Neural progenitor cell (in vitro differentiated cells): Measurements from ENCODE around the gene PPP2R3A. TPM values are rescaled to one million over a fixed set of nuclear protein-coding genes. Genes with fewer than 3 reads are reported as not detected.

ENCODE experiments used
- DNase-seq: peaks from one replicate; pipeline ENCODE4 v3.0.0-alpha.2; 2016; ENCODE audit warnings: low spot score
- H2AFZ ChIP-seq: fragments of 200-600 bp; sonication (generic); replicated peaks from 2 replicates; pipeline ENCODE4 v1.6.1; 2016; ENCODE audit warnings: antibody characterized with exemption
- H3F3A ChIP-seq: fragments of 200-600 bp; sonication (generic); 2 replicates; pipeline ENCODE4 v1.6.1; 2016; ENCODE audit warnings: antibody characterized with exemption, low read depth
- H3K27ac ChIP-seq: fragments of 200-600 bp; sonication (generic); 2 replicates; pipeline ENCODE4 v1.5.1; 2016; ENCODE audit warnings: mild to moderate bottlenecking
- H3K27me3 ChIP-seq: fragments of 200-600 bp; sonication (generic); 2 replicates; pipeline ENCODE4 v1.6.1; 2016; ENCODE audit warnings: mild to moderate bottlenecking, moderate library complexity
- H3K36me3 ChIP-seq: fragments of 200-600 bp; sonication (generic); 2 replicates; pipeline ENCODE4 v1.5.1; 2016
- H3K4me1 ChIP-seq: fragments of 200-600 bp; sonication (generic); 2 replicates; pipeline ENCODE4 v1.6.1; 2016; ENCODE audit warnings: mixed run types
- H3K4me2 ChIP-seq: fragments of 200-600 bp; sonication (generic); 2 replicates; pipeline ENCODE4 v1.6.1; 2016
- H3K4me3 ChIP-seq: fragments of 200-600 bp; sonication (generic); 2 replicates; pipeline ENCODE4 v1.5.1; 2016
- H3K79me2 ChIP-seq: fragments of 200-600 bp; sonication (generic); 2 replicates; pipeline ENCODE4 v1.6.1; 2016; ENCODE audit warnings: low read depth
- H3K9ac ChIP-seq: fragments of 200-600 bp; sonication (generic); 2 replicates; pipeline ENCODE4 v1.6.1; 2016
- H3K9me3 ChIP-seq: fragments of 200-600 bp; sonication (generic); 2 replicates; pipeline ENCODE4 v1.5.1; 2016; ENCODE audit warnings: low read depth
- H4K20me1 ChIP-seq: fragments of 200-600 bp; sonication (generic); 2 replicates; pipeline ENCODE4 v1.6.1; 2016; ENCODE audit warnings: low read depth
- H3K27ac Mint-ChIP-seq: 3 replicates; pipeline ENCODE4 v1.8.0; 2021; ENCODE audit warnings: mixed read lengths
- H3K27me3 Mint-ChIP-seq: 2 replicates; pipeline ENCODE4 v1.8.0; 2022; ENCODE audit warnings: low read depth, mild to moderate bottlenecking, inconsistent platforms, moderate library complexity, mixed read lengths; ENCODE audit not compliant: insufficient read depth
- H3K36me3 Mint-ChIP-seq: 3 replicates; pipeline ENCODE4 v1.8.0; 2021; ENCODE audit warnings: mixed read lengths
- H3K4me1 Mint-ChIP-seq: 3 replicates; pipeline ENCODE4 v1.8.0; 2021; ENCODE audit warnings: mixed read lengths
- H3K4me3 Mint-ChIP-seq: 3 replicates; pipeline ENCODE4 v1.8.0; 2021; ENCODE audit warnings: mild to moderate bottlenecking, moderate library complexity, mixed read lengths
- H3K9me3 Mint-ChIP-seq: 3 replicates; pipeline ENCODE4 v1.8.0; 2020; ENCODE audit warnings: mixed read lengths
- CTCF ChIP-seq: fragments of 200-600 bp; sonication (generic); IDR thresholded peaks from 2 replicates; pipeline ENCODE4 v1.5.1; 2017; ENCODE audit warnings: antibody characterized with exemption, mild to moderate bottlenecking
- EZH2 ChIP-seq: fragments of 200-600 bp; sonication (generic); IDR thresholded peaks from 2 replicates; pipeline ENCODE4 v1.6.1; 2017; ENCODE audit warnings: antibody characterized with exemption, mild to moderate bottlenecking, moderate library complexity
- EZH2phosphoT487 ChIP-seq: fragments of 200-600 bp; sonication (generic); IDR thresholded peaks from 2 replicates; pipeline ENCODE4 v1.6.1; 2017; ENCODE audit warnings: antibody characterized with exemption
- total RNA-seq: library from RNA; depleted of rRNA; stranded (reverse); fragments of >200 nt; gene quantifications from 2 replicates; pipeline ENCODE4 v1.2.3, GENCODE V29; 2015; ENCODE audit warnings: low replicate concordance

The PPP2R3A gene
- total RNA-seq, 1 donor from 2014 or later = 41.5 TPM

- no peak overlapping the region for H2AFZ ChIP-seq
- TF ChIP-seq EZH2 (no peak), CTCF (no peak), EZH2phosphoT487 (no peak)
- H3K9me3 Mint-ChIP-seq = no peaks in the 10 kb centered on the region
Observed at GRCh38 chr3:136044980-136045745, 79.6 kb downstream of the PPP2R3A start.

GRCh38 chr3:136048068-136048467 lies 82.5 kb downstream of the PPP2R3A start:
- Histone ChIP-seq H3K9me3 (no peaks in the 10 kb centered on the region), H3K79me2 (no peaks in the 10 kb centered on the region), H3K27me3 (no peaks in the 10 kb centered on the region), H3K4me2 (no peak overlapping the region), H3K36me3 (no peaks in the 10 kb centered on the region), H4K20me1 (no peaks in the 10 kb centered on the region), H3K4me1 (no peaks in the 10 kb centered on the region), H3K9ac (no peak overlapping the region), H3F3A (no peaks in the 10 kb centered on the region), H3K4me3 (no peak overlapping the region), H3K27ac (no peak overlapping the region), H2AFZ (no peak overlapping the region)
- TF ChIP-seq EZH2 (no peak), CTCF (no peak), EZH2phosphoT487 (no peak)
- Mint-ChIP-seq H3K36me3 (peaks cover 32% of the 10 kb centered on the region), H3K27me3 (no peaks in the 10 kb centered on the region), H3K4me1 (no peaks in the 10 kb centered on the region), H3K4me3 (no peak overlapping the region), H3K9me3 (no peaks in the 10 kb centered on the region), H3K27ac (no peak overlapping the region)
- DNase-seq = no peak

More at GRCh38 chr3:136044980-136045745, 79.6 kb downstream of the PPP2R3A start:
- Histone ChIP-seq H3K4me3 (no peak overlapping the region), H3K4me2 (no peak overlapping the region), H3K27me3 (no peaks in the 10 kb centered on the region), H3K9me3 (no peaks in the 10 kb centered on the region), H3K27ac (no peak overlapping the region), H3K9ac (no peak overlapping the region), H4K20me1 (no peaks in the 10 kb centered on the region), H3F3A (no peaks in the 10 kb centered on the region), H3K4me1 (no peaks in the 10 kb centered on the region), H3K36me3 (peaks cover 3% of the 10 kb centered on the region), H3K79me2 (no peaks in the 10 kb centered on the region)
- no peak overlapping the region for H3K27ac Mint-ChIP-seq
- peaks cover 25% of the 10 kb centered on the region for H3K36me3 Mint-ChIP-seq
- H3K4me3 Mint-ChIP-seq = no peak overlapping the region
- no peaks in the 10 kb centered on the region for H3K27me3 Mint-ChIP-seq
- DNase-seq = no peak
- no peaks in the 10 kb centered on the region for H3K4me1 Mint-ChIP-seq

- no peak overlapping the region for H3K4me3 Mint-ChIP-seq
- Histone ChIP-seq H3F3A (no peaks in the 10 kb centered on the region), H3K27ac (no peak overlapping the region), H3K4me3 (no peak overlapping the region), H3K4me1 (no peaks in the 10 kb centered on the region), H3K9me3 (no peaks in the 10 kb centered on the region), H3K4me2 (no peak overlapping the region), H3K27me3 (no peaks in the 10 kb centered on the region), H4K20me1 (no peaks in the 10 kb centered on the region), H3K9ac (no peak overlapping the region), H3K36me3 (peaks cover 4% of the 10 kb centered on the region), H3K79me2 (no peaks in the 10 kb centered on the region), H2AFZ (no peak overlapping the region)
- TF ChIP-seq EZH2 (no peak), EZH2phosphoT487 (no peak), CTCF (no peak)
- H3K27me3 Mint-ChIP-seq = peaks cover 2% of the 10 kb centered on the region
- H3K4me1 Mint-ChIP-seq = no peaks in the 10 kb centered on the region
- no peaks in the 10 kb centered on the region for H3K9me3 Mint-ChIP-seq
- peaks cover 24% of the 10 kb centered on the region for H3K36me3 Mint-ChIP-seq
- H3K27ac Mint-ChIP-seq = no peak overlapping the region
- no peak for DNase-seq
Observed at GRCh38 chr3:136050250-136050649, 84.7 kb downstream of the PPP2R3A start.
